ENCODE measurements around the gene FBXO46.
A peak's percentile ranks its signal among the peaks of the same experiment; 100 is the strongest.

The FBXO46 gene

DNA sequence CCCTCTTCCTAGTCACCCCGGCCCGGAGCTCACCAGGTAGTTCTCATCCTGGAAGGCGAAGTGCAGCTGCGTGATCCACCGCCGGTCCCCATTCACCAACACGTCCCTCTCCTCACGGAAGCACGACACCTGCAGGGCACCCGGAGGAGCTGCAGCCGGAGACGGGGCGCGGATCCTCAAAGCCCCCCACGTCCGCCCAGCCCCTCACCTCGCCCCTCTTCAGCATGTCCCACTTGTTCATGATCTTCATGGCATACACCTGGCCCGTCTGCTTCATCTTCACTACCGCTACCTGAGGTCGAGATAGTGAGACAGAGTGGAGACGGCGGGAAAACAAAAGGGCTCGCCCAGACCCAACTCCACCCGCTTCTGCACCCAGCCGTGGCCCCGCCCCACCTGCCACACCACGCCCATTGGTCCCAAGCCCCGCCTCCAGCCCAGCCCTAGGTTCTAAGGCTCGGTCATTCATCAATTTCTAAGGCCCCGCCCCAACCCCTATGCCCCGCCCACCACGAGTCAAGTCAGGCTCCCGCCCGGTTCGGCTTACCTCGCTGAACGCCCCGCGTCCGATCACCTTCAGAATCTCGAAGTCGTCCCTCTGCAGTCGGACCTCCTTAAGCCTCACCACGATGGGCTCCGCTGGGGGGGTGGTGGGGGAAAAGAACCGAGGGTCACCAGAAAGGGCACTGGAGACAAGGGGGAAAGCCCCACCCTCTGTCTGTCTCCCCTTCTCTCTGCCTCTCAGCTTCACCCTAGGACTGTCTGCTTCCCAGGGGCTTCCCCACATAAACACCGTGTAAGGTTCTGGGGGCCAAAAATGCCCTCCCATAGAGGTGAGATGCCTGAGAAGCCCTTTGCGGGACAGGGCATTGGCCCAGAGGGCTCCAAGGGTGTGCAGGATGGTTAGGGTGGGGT, 48.8 kb upstream of the FBXO46 start (continued):
- TF ChIP-seq, protein P1, sequence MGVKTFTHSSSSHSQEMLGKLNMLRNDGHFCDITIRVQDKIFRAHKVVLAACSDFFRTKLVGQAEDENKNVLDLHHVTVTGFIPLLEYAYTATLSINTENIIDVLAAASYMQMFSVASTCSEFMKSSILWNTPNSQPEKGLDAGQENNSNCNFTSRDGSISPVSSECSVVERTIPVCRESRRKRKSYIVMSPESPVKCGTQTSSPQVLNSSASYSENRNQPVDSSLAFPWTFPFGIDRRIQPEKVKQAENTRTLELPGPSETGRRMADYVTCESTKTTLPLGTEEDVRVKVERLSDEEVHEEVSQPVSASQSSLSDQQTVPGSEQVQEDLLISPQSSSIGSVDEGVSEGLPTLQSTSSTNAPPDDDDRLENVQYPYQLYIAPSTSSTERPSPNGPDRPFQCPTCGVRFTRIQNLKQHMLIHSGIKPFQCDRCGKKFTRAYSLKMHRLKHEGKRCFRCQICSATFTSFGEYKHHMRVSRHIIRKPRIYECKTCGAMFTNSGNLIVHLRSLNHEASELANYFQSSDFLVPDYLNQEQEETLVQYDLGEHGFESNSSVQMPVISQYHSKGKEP (tag by site-specific recombination; IDR thresholded peaks at IDR 0.05): no peak
- TF ChIP-seq ZBTB8A (tag by site-specific recombination; IDR thresholded peaks at IDR 0.05) (no peak), ZNF23 (tag by site-specific recombination; IDR thresholded peaks at IDR 0.05; ENCODE audit: borderline replicate concordance) (no peak), ZNF701 (tag by site-specific recombination; IDR thresholded peaks at IDR 0.05) (no peak), ZFP69B (tag by site-specific recombination; IDR thresholded peaks at IDR 0.05) (no peak), ZFP37 (tag by site-specific recombination; IDR thresholded peaks at IDR 0.05) (no peak), SCRT1 (tag by site-specific recombination; IDR thresholded peaks at IDR 0.05; ENCODE audit: borderline replicate concordance) (no peak), ZNF626 (tag by site-specific recombination; IDR thresholded peaks at IDR 0.05) (no peak), ZNF426 (tag by site-specific recombination; IDR thresholded peaks at IDR 0.05) (no peak), SP7 (tag by site-specific recombination; IDR thresholded peaks at IDR 0.05) (0 out of 2 replicates have a peak, but pooled peaks have one; percentile 15), ZNF24 (tag by site-specific recombination; IDR thresholded peaks at IDR 0.05) (no peak), SALL2 (tag by site-specific recombination; IDR thresholded peaks at IDR 0.05; ENCODE audit: borderline replicate concordance) (no peak), ZNF423 (tag by site-specific recombination; IDR thresholded peaks at IDR 0.05) (no peak), ZNF488 (tag by site-specific recombination; IDR thresholded peaks at IDR 0.05) (no peak), RBAK (tag by site-specific recombination; IDR thresholded peaks at IDR 0.05) (no peak), ZNF76 (tag by site-specific recombination; IDR thresholded peaks at IDR 0.05; ENCODE audit: borderline replicate concordance, low read depth) (no peak), ZNF837 (tag by site-specific recombination; IDR thresholded peaks at IDR 0.05) (no peak), ZNF560 (tag by site-specific recombination; IDR thresholded peaks at IDR 0.05; ENCODE audit: borderline replicate concordance) (no peak), KLF16 (tag by site-specific recombination; IDR thresholded peaks at IDR 0.05) (no peak), IKZF3 (tag by site-specific recombination; IDR thresholded peaks at IDR 0.05) (no peak), ZNF341 (tag by site-specific recombination; IDR thresholded peaks at IDR 0.05; ENCODE audit: low read depth) (no peak), KLF1 (tag by site-specific recombination; IDR thresholded peaks at IDR 0.05) (peak; percentile 65), KLF17 (tag by site-specific recombination; IDR thresholded peaks at IDR 0.05) (no peak)

- POLR2A ChIA-PET: interaction anchor here (1.5 kb wide), 1 partner anchor 8 kb away, joined by 23 read pairs; the partner anchor contains the start of gene SIX5
- H3K9me3 ChIP-seq (ENCODE audit: control insufficient read depth, insufficient read depth, low read depth, low read length): no peaks in the 10 kb centered on the region
- H3K27ac ChIP-seq (ENCODE audit: extremely low read depth, low read depth, low read length): no peak overlapping the region
- H3K4me3 ChIP-seq (ENCODE audit: low read depth, low read length): no peak overlapping the region
- peaks cover 21 to 42% of the 10 kb centered on the region in 2 experiments for H3K36me3 ChIP-seq (ENCODE audit: control insufficient read depth in 2 of 2, insufficient read depth in 1 of 2, low read length in 2 of 2)
- H3K4me1 ChIP-seq (ENCODE audit: control insufficient read depth, insufficient read depth, low read length): peaks cover 9% of the 10 kb centered on the region; the same call in 1 of the 2 replicates
- CTCF ChIA-PET: interaction anchor here (2.0 kb wide), 1 partner anchor 21 kb away, joined by 6 read pairs; no protein-coding TSS in a partner anchor
- TF ChIP-seq ZNF121 (tag by site-specific recombination; IDR thresholded peaks at IDR 0.05) (no peak), ZNF510 (tag by site-specific recombination; IDR thresholded peaks at IDR 0.05; ENCODE audit: insufficient replicate concordance) (no peak), ZNF169 (tag by site-specific recombination; IDR thresholded peaks at IDR 0.05) (no peak), ZNF292 (tag by site-specific recombination; IDR thresholded peaks at IDR 0.05; ENCODE audit: borderline replicate concordance, low read depth) (no peak)
- TF ChIP-seq, protein P2, sequence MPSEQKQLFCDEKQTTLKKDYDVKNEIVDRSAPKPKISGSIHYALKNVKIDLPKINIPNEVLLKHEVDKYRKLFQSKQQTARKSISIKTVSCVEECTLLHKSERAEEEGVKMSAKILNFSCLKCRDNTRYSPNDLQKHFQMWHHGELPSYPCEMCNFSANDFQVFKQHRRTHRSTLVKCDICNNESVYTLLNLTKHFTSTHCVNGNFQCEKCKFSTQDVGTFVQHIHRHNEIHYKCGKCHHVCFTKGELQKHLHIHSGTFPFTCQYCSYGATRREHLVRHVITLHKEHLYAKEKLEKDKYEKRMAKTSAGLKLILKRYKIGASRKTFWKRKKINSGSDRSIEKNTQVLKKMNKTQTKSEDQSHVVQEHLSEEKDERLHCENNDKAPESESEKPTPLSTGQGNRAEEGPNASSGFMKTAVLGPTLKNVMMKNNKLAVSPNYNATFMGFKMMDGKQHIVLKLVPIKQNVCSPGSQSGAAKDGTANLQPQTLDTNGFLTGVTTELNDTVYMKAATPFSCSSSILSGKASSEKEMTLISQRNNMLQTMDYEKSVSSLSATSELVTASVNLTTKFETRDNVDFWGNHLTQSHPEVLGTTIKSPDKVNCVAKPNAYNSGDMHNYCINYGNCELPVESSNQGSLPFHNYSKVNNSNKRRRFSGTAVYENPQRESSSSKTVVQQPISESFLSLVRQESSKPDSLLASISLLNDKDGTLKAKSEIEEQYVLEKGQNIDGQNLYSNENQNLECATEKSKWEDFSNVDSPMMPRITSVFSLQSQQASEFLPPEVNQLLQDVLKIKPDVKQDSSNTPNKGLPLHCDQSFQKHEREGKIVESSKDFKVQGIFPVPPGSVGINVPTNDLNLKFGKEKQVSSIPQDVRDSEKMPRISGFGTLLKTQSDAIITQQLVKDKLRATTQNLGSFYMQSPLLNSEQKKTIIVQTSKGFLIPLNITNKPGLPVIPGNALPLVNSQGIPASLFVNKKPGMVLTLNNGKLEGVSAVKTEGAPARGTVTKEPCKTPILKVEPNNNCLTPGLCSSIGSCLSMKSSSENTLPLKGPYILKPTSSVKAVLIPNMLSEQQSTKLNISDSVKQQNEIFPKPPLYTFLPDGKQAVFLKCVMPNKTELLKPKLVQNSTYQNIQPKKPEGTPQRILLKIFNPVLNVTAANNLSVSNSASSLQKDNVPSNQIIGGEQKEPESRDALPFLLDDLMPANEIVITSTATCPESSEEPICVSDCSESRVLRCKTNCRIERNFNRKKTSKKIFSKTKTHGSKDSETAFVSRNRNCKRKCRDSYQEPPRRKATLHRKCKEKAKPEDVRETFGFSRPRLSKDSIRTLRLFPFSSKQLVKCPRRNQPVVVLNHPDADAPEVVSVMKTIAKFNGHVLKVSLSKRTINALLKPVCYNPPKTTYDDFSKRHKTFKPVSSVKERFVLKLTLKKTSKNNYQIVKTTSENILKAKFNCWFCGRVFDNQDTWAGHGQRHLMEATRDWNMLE (tag by site-specific recombination; conservative IDR thresholded peaks at IDR 0.05; ENCODE audit: low read depth): no peak
Measured at GRCh38 chr19:45778010-45778661, 47.4 kb upstream of the FBXO46 start.

Data from HEK293 (cell line).